NOMO-1 treated with DMSO at 0.1 percent for 48 hours (cell line): ENCODE results near the gene TOP3B.

Source experiments
- DNase-seq: peaks from one replicate; lab custom pipeline; 2025; ENCODE audit not compliant: unreplicated experiment; lab: John Stamatoyannopoulos, UW

TOP3B gene

GRCh38 chr22:21982338-21982965 is at the start of gene TOP3B:
TOP3B (minus strand) TSS chr22:21982787; CDS start chr22:21975709, 7,078 bp downstream.
- DNase-seq = peak; percentile 70

- DNase-seq = peak; percentile 40
Measured at GRCh38 chr22:22031183-22031945, 48.8 kb upstream of the TOP3B start.

- DNase-seq = peak; percentile 14
Measured at GRCh38 chr22:22030493-22031182, 48.1 kb upstream of the TOP3B start.

- DNase-seq = no peak
Measured at GRCh38 chr22:22027955-22028354, 45.4 kb upstream of the TOP3B start.

- peak; percentile 62 for DNase-seq
Measured at GRCh38 chr22:22026157-22026831, 43.7 kb upstream of the TOP3B start.

GRCh38 chr22:22025320-22026156 is 43.0 kb upstream of the TOP3B start:
- DNase-seq = no peak

GRCh38 chr22:22024440-22024839 is 41.9 kb upstream of the TOP3B start:
- no peak for DNase-seq

- no peak for DNase-seq
Measured at GRCh38 chr22:22023581-22024137, 41.1 kb upstream of the TOP3B start.

GRCh38 chr22:22022947-22023534 is 40.5 kb upstream of the TOP3B start:
- DNase-seq = no peak

- no peak for DNase-seq
Measured at GRCh38 chr22:22022255-22022840, 39.8 kb upstream of the TOP3B start.

GRCh38 chr22:22021162-22021750 is 38.7 kb upstream of the TOP3B start:
- no peak for DNase-seq

GRCh38 chr22:22020425-22020852 is 37.9 kb upstream of the TOP3B start:
- no peak for DNase-seq

GRCh38 chr22:22019659-22020424 is 37.3 kb upstream of the TOP3B start:
- no peak for DNase-seq

GRCh38 chr22:22018825-22019658 is 36.5 kb upstream of the TOP3B start:
- DNase-seq = no peak

- no peak for DNase-seq
Measured at GRCh38 chr22:22015631-22016030, 33.0 kb upstream of the TOP3B start.

- DNase-seq = no peak
Measured at GRCh38 chr22:22014285-22014659, 31.7 kb upstream of the TOP3B start.

GRCh38 chr22:22013559-22014284 is 31.1 kb upstream of the TOP3B start:
- no peak for DNase-seq
